Psoas muscle (tissue), 8 donors: ENCODE results near the gene SIRT7. TPM values are rescaled to one million over a fixed set of nuclear protein-coding genes. Genes with fewer than 3 reads are reported as not detected.

ENCODE experiments used
- ATAC-seq, 4 donors: fragments of 200-7000 bp; cut with Tn5 transposase; one replicate each; pipeline ENCODE4 v1.9.1; 2020; ENCODE audit warnings: moderate library complexity in 3 of 4, mild to moderate bottlenecking in 2 of 4
- DNase-seq, 2 donors: peaks; one replicate each; pipeline ENCODE4 v3.0.0-alpha.2; 2020
- H3K27ac ChIP-seq: fragments of 200-600 bp; one replicate; pipeline ENCODE4 v1.8.0; 2022
- H3K27me3 ChIP-seq, 3 donors: fragments of 200-600 bp in 1 of 3; one replicate each; pipeline versions ENCODE4 v1.6.1 to v1.8.0; 2013 to 2022; ENCODE audit warnings: low read length in 2 of 3, mild to moderate bottlenecking in 2 of 3, moderate library complexity in 1 of 3; ENCODE audit not compliant: insufficient read depth in 3 of 3
- H3K36me3 ChIP-seq, 2 donors: fragments of 200-600 bp in 1 of 2; one replicate each; pipeline versions ENCODE4 v1.6.1 to v1.8.0; 2013 to 2022; ENCODE audit warnings: low read depth in 1 of 2, mild to moderate bottlenecking in 1 of 2, moderate library complexity in 1 of 2; ENCODE audit not compliant: insufficient read depth in 1 of 2
- H3K4me1 ChIP-seq: fragments of 200-600 bp; one replicate; pipeline ENCODE4 v1.8.0; 2022
- H3K4me3 ChIP-seq: fragments of 200-600 bp; one replicate; pipeline ENCODE4 v1.8.0; 2022; ENCODE audit warnings: mild to moderate bottlenecking
- H3K9me3 ChIP-seq: fragments of 200-600 bp; one replicate; pipeline ENCODE4 v1.8.0; 2022
- WGBS, 3 donors: extraction: QIAGEN DNeasy Blood & Tissue Kit; methylation state at CpG; one replicate each; pipeline versions ENCODE4 v1.1.6 to v1.1.7; 2013; 5-methylcytosine and 5-hydroxymethylcytosine counted together
- intact Hi-C, 2 donors: fragments of 100-400 bp; cut with DNase I; formaldehyde crosslinking; loops; one replicate each; pipeline versions ENCODE4 v1.11.0 to v1.14.2; 2022
- polyA plus RNA-seq, 3 donors: library from polyadenylated mRNA; stranded (reverse); fragments of 200-250 nt; gene quantifications; one replicate each; pipeline ENCODE4 v1.2.3, GENCODE V29; 2013
- total RNA-seq, 4 donors: library from RNA; stranded (reverse); fragmentation: NEBNext Ultra II Directional in 2 of 4; extraction: Animal tissue kit (Norgen Biotek cat#: 25700) in 2 of 4; gene quantifications; one replicate each; pipeline versions ENCODE4 v1.2.1 to v1.2.4, GENCODE V29; 2021 to 2023
- TF ChIP-seq, protein P1 (sequence below): fragments of 200-600 bp; IDR thresholded peaks from one replicate; pipeline ENCODE4 v1.8.0; 2022; ENCODE audit warnings: antibody characterized with exemption
- donor health status: healthy with polysubstance abuse.
- donor health status: DM: no; HTN: no; CAD: no; lungs with moderate emphysema.
- donor health status: Bipolar disorder and iron deficiency.
- donor health status: healthy.
- donor health status: DM: yes; HTN: yes; CAD: no.
- donor health status: DM: no; HTN: no; CAD: no.
- donor health status: DM: no; HTN: no; CAD: no.
- donor health status: DM: yes; HTN: yes; CAD: no.

SIRT7 gene
- total and polyA plus RNA-seq, 7 donors = 3.9 to 14.2 (median 7.6) TPM

GRCh38 chr17:81948635-81949378 is 30.8 kb upstream of the SIRT7 start:
- H3K4me3 ChIP-seq = no peak overlapping the region
- WGBS, 3 donors = 78 to 82% (median 80%) methylated on average over 16 to 17 of the region's 17 CpGs
- H3K27me3 ChIP-seq = no peaks in the 10 kb centered on the region
- peaks cover 7% of the 10 kb centered on the region for H3K4me1 ChIP-seq
- DNase-seq = no peak
- intact Hi-C loops = no loop called here
- H3K36me3 ChIP-seq = no peaks in the 10 kb centered on the region
- H3K9me3 ChIP-seq = no peaks in the 10 kb centered on the region
- no peak for ATAC-seq
- peak overlapping the region; percentile 43 for H3K27ac ChIP-seq
- TF ChIP-seq, protein P1, sequence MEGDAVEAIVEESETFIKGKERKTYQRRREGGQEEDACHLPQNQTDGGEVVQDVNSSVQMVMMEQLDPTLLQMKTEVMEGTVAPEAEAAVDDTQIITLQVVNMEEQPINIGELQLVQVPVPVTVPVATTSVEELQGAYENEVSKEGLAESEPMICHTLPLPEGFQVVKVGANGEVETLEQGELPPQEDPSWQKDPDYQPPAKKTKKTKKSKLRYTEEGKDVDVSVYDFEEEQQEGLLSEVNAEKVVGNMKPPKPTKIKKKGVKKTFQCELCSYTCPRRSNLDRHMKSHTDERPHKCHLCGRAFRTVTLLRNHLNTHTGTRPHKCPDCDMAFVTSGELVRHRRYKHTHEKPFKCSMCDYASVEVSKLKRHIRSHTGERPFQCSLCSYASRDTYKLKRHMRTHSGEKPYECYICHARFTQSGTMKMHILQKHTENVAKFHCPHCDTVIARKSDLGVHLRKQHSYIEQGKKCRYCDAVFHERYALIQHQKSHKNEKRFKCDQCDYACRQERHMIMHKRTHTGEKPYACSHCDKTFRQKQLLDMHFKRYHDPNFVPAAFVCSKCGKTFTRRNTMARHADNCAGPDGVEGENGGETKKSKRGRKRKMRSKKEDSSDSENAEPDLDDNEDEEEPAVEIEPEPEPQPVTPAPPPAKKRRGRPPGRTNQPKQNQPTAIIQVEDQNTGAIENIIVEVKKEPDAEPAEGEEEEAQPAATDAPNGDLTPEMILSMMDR = no peak

DNA sequence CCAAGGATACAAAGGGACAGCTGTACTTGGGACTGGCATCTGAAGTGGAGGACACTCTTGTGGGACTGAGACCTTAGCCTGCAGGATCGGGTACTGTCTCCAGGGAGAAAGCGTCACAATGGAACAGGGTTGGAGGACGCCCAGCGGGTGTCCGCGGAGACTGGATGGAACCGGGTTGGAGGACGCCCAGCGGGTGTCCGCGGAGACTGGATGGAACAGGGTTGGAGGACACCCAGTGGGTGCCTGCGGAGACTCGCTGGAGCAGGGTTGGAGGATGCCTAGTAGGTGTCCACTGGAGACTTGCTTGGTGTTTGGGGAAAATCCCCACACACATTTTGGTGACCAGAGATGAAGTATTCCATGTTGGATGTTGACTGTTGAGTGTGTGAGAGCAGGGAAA is 29.2 kb upstream of the SIRT7 start, which contains the start of gene MYADML2:
MYADML2 (minus strand) TSS at position 45 of the 400 bp plus-strand sequence. CDS start 5,492 bp downstream, outside the sequence.
- no peak within 1 kb of the TSS for H3K4me3 ChIP-seq
- peak within 1 kb of the TSS; percentile 43 for H3K27ac ChIP-seq
- WGBS, 3 donors = 55 to 69% (median 60%) methylated on average over 13 of the region's 13 CpGs
- TF ChIP-seq, protein P1 = no peak
- intact Hi-C loops = no loop called here
- DNase-seq (no peak), ATAC-seq (peak; percentile 15 to 39 (median 21))
- H3K36me3 ChIP-seq = no peaks in the 10 kb centered on the region
- no peaks in the 10 kb centered on the region for H3K27me3 ChIP-seq
- peaks cover 9% of the 10 kb centered on the region for H3K4me1 ChIP-seq
- H3K9me3 ChIP-seq = no peaks in the 10 kb centered on the region

DNA sequence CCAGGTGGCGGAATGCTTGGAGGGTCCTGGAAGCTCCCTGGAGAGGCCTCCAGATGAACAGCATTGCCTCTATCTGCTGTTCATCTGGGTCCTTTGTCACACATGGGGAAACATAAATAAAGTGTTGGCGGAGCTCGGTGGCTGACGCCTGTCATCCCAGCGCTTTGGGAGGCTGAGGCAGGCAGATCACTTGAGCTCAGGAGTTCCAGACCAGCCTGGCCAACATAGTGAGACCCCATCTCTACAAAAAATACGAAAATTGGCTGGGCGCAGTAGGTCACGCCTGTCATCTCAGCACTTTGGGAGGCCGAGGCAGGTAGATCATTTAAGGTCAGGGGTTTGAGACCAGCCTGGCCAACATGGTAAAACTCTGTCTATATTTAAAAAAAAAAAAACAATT is 26.9 kb upstream of the SIRT7 start:
- H3K36me3 ChIP-seq = no peaks in the 10 kb centered on the region
- no peak overlapping the region for H3K4me3 ChIP-seq
- TF ChIP-seq, protein P1 = no peak
- H3K27ac ChIP-seq = peak overlapping the region; percentile 99
- DNase-seq (no peak), ATAC-seq (no peak)
- H3K4me1 ChIP-seq = peaks cover 11% of the 10 kb centered on the region
- WGBS, 3 donors = 86 to 88% (median 88%) methylated on average over 9 of the region's 9 CpGs
- no peaks in the 10 kb centered on the region for H3K27me3 ChIP-seq
- intact Hi-C loops = no loop called here
- H3K9me3 ChIP-seq = no peaks in the 10 kb centered on the region

DNA sequence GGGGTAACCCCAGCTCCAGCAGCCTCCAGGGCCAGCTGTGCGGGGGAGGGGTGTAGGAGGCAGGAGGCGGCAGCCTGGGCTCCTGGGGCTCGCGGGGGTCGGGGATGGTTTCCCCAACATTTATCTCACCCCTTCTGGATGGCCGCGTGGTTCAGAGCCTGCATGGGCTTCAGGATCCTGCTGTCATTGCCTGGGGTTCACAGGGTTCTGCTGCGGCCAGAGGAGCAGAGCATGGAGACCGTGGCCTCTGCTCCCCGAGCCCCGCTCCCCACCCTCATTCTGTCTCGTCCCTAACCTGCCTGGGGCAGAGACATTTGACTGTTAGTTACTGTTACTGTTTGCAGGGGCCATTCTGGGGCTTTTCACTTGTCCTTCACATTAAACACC is 24.2 kb upstream of the SIRT7 start:
- peaks cover 26% of the 10 kb centered on the region for H3K4me1 ChIP-seq
- DNase-seq (peak in 1 of 2 donors; percentile 10), ATAC-seq (peak in 1 of 4 donors; percentile 2)
- intact Hi-C loops = no loop called here
- H3K9me3 ChIP-seq = no peaks in the 10 kb centered on the region
- peak overlapping the region; percentile 99 for H3K27ac ChIP-seq
- no peaks in the 10 kb centered on the region for H3K27me3 ChIP-seq
- WGBS, 3 donors = 12 to 22% (median 17%) methylated on average over 9 to 12 of the region's 12 CpGs
- TF ChIP-seq, protein P1 = no peak
- peaks cover 0 to 3% of the 10 kb centered on the region in 2 donors for H3K36me3 ChIP-seq
- peak overlapping the region; percentile 72 for H3K4me3 ChIP-seq
